HepG2 (cell line): ENCODE data around the gene ABCC1. TPM values are rescaled to one million over a fixed set of nuclear protein-coding genes. Genes with fewer than 3 reads are reported as not detected.

Experiments
- DRAP1 ChIP-seq: IDR thresholded peaks from 2 replicates; pipeline ENCODE4 v1.6.1; 2016; ENCODE audit warnings: missing genetic modification reagents, missing compliant biosample characterization
- EP300 ChIP-seq, 3 experiments: sonication (generic) in 1 of 3; formaldehyde crosslinking in 1 of 3; IDR thresholded peaks; 2 replicates each; pipeline versions ENCODE4 v1.5.1 to v1.6.1; 2011 to 2020; ENCODE audit warnings: low read depth in 2 of 3, low read length in 2 of 3, borderline replicate concordance in 1 of 3, improper control_type of control experiment in 1 of 3, mild to moderate bottlenecking in 1 of 3, missing genetic modification reagents in 1 of 3, moderate library complexity in 1 of 3
- GABPB1 ChIP-seq: IDR thresholded peaks from 2 replicates; pipeline ENCODE4 v1.6.1; 2016; ENCODE audit warnings: mild to moderate bottlenecking, missing genetic modification reagents, moderate library complexity, missing compliant biosample characterization
- HOXA3 ChIP-seq: sonication (generic); formaldehyde crosslinking; IDR thresholded peaks from 2 replicates; pipeline ENCODE4 v1.5.0; 2020; ENCODE audit warnings: missing genetic modification reagents
- KLF12 ChIP-seq: sonication (generic); formaldehyde crosslinking; IDR thresholded peaks from 2 replicates; pipeline ENCODE4 v1.4.0; 2020; ENCODE audit warnings: missing genetic modification reagents, borderline replicate concordance
- SMARCC2 ChIP-seq: fragments of 450-650 bp; IDR thresholded peaks from 2 replicates; pipeline ENCODE4 v1.6.1; 2017; ENCODE audit warnings: antibody characterized with exemption, mild to moderate bottlenecking
- SMYD3 ChIP-seq: sonication (generic); formaldehyde crosslinking; IDR thresholded peaks from 2 replicates; pipeline ENCODE4 v1.8.1; 2023; ENCODE audit warnings: mild to moderate bottlenecking, missing genetic modification reagents
- TERF1 ChIP-seq: sonication (generic); formaldehyde crosslinking; IDR thresholded peaks from 2 replicates; pipeline ENCODE4 v1.8.0; 2022; ENCODE audit warnings: mild to moderate bottlenecking, missing genetic modification reagents, moderate library complexity
- ZFY ChIP-seq: sonication (generic); formaldehyde crosslinking; IDR thresholded peaks from 2 replicates; pipeline ENCODE4 v1.4.0; 2020; ENCODE audit warnings: missing genetic modification reagents
- ZNF335 ChIP-seq: sonication (generic); formaldehyde crosslinking; IDR thresholded peaks from 2 replicates; pipeline ENCODE4 v1.4.0; 2020; ENCODE audit warnings: missing genetic modification reagents
- ZNF569 ChIP-seq: sonication (generic); formaldehyde crosslinking; IDR thresholded peaks from 2 replicates; pipeline ENCODE4 v1.5.0; 2020; ENCODE audit warnings: mild to moderate bottlenecking, missing genetic modification reagents, moderate library complexity, borderline replicate concordance
- ZNF766 ChIP-seq: sonication (generic); formaldehyde crosslinking; IDR thresholded peaks from 2 replicates; pipeline ENCODE4 v1.5.0; 2020; ENCODE audit warnings: missing genetic modification reagents, borderline replicate concordance
- ZNF768 ChIP-seq: sonication (generic); formaldehyde crosslinking; IDR thresholded peaks from 2 replicates; pipeline ENCODE4 v1.4.0; 2020; ENCODE audit warnings: missing genetic modification reagents
- polyA plus RNA-seq, 8 experiments: library from polyadenylated mRNA; depleted of rRNA in 3 of 8; stranded (reverse) in 7 of 8; unstranded in 1 of 8; fragments of >200 nt; fragmentation: Illumina TruSeq in 4 of 8; extraction: Trizol in 4 of 8; gene quantifications; 2 replicates each; pipeline versions ENCODE4 v1.2.1 to v1.2.3, GENCODE V29; 2011 to 2016; ENCODE audit warnings: low read depth in 4 of 8, missing spikeins in 1 of 8, mixed read lengths in 1 of 8; ENCODE audit not compliant: insufficient read depth in 1 of 8
- total RNA-seq, 5 experiments: library from RNA; depleted of rRNA; stranded (reverse); fragments of >200 nt; fragmentation: Illumina TruSeq; extraction: Trizol; gene quantifications; 2 replicates each; pipeline ENCODE4 v1.2.3, GENCODE V29; 2016; ENCODE audit warnings: low read depth in 1 of 5
- TF ChIP-seq, protein P1 (sequence below): sonication (generic); formaldehyde crosslinking; IDR thresholded peaks from 2 replicates; pipeline ENCODE4 v1.4.0; 2020; ENCODE audit warnings: missing genetic modification reagents

ABCC1 gene
- total and polyA plus RNA-seq, 2 of the 13 experiments (the other 11 are each of a cell fraction or from before 2014, with no cell fraction given), result 13.0 to 30.6 TPM

GRCh38 chr16:16149710-16150116, 200.3 kb downstream of the ABCC1 start (continued):
- peak; percentile 82; the same call in 1 of the 2 replicates for TF ChIP-seq ZNF766
- 0 out of 2 replicates have a peak, but pooled peaks have one; percentile 66 for TF ChIP-seq ZNF569 (CRISPR knock-in tag)
- peak; percentile 83 for TF ChIP-seq KLF12 (CRISPR knock-in tag)
- TF ChIP-seq ZFY (CRISPR knock-in tag), result peak; percentile 71
- TF ChIP-seq ZNF335 (CRISPR knock-in tag), result peak; percentile 84; the same call in 1 of the 2 replicates
- peak; percentile 73 for TF ChIP-seq GABPB1
- no peak for TF ChIP-seq SMARCC2
- TF ChIP-seq SMYD3, result peak; percentile 84; the same call in 1 of the 2 replicates
- TF ChIP-seq TERF1 (CRISPR knock-in tag), result 0 out of 2 replicates have a peak, but pooled peaks have one; percentile 40
- TF ChIP-seq ZNF768 (CRISPR knock-in tag), result 0 out of 2 replicates have a peak, but pooled peaks have one; percentile 21
- TF ChIP-seq EP300 (IDR thresholded peaks at IDR 0.05; ENCODE audit: low read depth in 2 of 2, low read length in 2 of 2), result peak in 1 of 2 experiments; percentile 39; a peak in 1 of 4 replicates
- no peak; the same call in 1 of the 2 replicates for TF ChIP-seq EP300 (CRISPR knock-in tag; IDR thresholded peaks at IDR 0.05; ENCODE audit: borderline replicate concordance)
- TF ChIP-seq, protein P1, sequence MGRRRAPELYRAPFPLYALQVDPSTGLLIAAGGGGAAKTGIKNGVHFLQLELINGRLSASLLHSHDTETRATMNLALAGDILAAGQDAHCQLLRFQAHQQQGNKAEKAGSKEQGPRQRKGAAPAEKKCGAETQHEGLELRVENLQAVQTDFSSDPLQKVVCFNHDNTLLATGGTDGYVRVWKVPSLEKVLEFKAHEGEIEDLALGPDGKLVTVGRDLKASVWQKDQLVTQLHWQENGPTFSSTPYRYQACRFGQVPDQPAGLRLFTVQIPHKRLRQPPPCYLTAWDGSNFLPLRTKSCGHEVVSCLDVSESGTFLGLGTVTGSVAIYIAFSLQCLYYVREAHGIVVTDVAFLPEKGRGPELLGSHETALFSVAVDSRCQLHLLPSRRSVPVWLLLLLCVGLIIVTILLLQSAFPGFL (CRISPR knock-in tag), result no peak
- 0 out of 2 replicates have a peak, but pooled peaks have one; percentile 24 for TF ChIP-seq DRAP1 (CRISPR knock-in tag)
- TF ChIP-seq HOXA3 (CRISPR knock-in tag), result peak; percentile 88
